Spinal cord (tissue), 10 donors: Measurements from ENCODE around the gene DNAJC18. TPM values are rescaled to one million over a fixed set of nuclear protein-coding genes. Genes with fewer than 3 reads are reported as not detected.
"Not testable (repeated sequence)": the region's sequence is repeated elsewhere in the genome, so short reads cannot be mapped to it uniquely, and the experiment has no call there.

Experiments used
- DNase-seq, 6 donors: peaks; one replicate each; pipeline versions ENCODE4 v3.0.0 to v3.0.0-alpha.2; 2013 to 2015; ENCODE audit warnings: low spot score in 6 of 6, low read depth in 4 of 6
- H3K27ac ChIP-seq: one replicate; pipeline ENCODE4 v1.5.1; 2013; ENCODE audit warnings: low read depth, low read length, control low read depth
- H3K27me3 ChIP-seq: one replicate; pipeline ENCODE4 v1.6.1; 2013; ENCODE audit warnings: low read length; ENCODE audit not compliant: control insufficient read depth, insufficient read depth
- H3K36me3 ChIP-seq: one replicate; pipeline ENCODE4 v1.6.1; 2013; ENCODE audit warnings: low read length; ENCODE audit not compliant: control insufficient read depth, insufficient read depth
- H3K4me1 ChIP-seq: one replicate; pipeline ENCODE4 v1.6.1; 2013; ENCODE audit warnings: low read length; ENCODE audit not compliant: control insufficient read depth, insufficient read depth
- H3K4me3 ChIP-seq: one replicate; pipeline ENCODE4 v1.5.1; 2013; ENCODE audit warnings: low read depth, low read length, control low read depth
- H3K9me3 ChIP-seq: one replicate; pipeline ENCODE4 v1.6.1; 2013; ENCODE audit warnings: low read length; ENCODE audit not compliant: control insufficient read depth, insufficient read depth
- WGBS: methylation state at CpG from one replicate; pipeline ENCODE4 v1.1.5; 2013; ENCODE audit warnings: missing lambda C conversion rate; ENCODE audit not compliant: insufficient coverage; 5-methylcytosine and 5-hydroxymethylcytosine counted together
- polyA plus RNA-seq, 2 donors: library from polyadenylated mRNA; unstranded; fragments of 120-200 nt; gene quantifications; one replicate each; pipeline ENCODE4 v1.2.1, GENCODE V29; 2013; ENCODE audit not compliant: insufficient read length in 2 of 2
- total RNA-seq, 2 donors: library from RNA; depleted of rRNA in 1 of 2; stranded (reverse); fragments of 120-200 nt in 1 of 2; fragments of >200 nt in 1 of 2; gene quantifications; one replicate each; pipeline versions ENCODE4 v1.2.3 to v1.2.4, GENCODE V29; 2013 to 2014
- donor health status: healthy.

DNAJC18 gene
- total and polyA plus RNA-seq, 4 donors = 26.6 to 49.9 (median 39.9) TPM

DNA sequence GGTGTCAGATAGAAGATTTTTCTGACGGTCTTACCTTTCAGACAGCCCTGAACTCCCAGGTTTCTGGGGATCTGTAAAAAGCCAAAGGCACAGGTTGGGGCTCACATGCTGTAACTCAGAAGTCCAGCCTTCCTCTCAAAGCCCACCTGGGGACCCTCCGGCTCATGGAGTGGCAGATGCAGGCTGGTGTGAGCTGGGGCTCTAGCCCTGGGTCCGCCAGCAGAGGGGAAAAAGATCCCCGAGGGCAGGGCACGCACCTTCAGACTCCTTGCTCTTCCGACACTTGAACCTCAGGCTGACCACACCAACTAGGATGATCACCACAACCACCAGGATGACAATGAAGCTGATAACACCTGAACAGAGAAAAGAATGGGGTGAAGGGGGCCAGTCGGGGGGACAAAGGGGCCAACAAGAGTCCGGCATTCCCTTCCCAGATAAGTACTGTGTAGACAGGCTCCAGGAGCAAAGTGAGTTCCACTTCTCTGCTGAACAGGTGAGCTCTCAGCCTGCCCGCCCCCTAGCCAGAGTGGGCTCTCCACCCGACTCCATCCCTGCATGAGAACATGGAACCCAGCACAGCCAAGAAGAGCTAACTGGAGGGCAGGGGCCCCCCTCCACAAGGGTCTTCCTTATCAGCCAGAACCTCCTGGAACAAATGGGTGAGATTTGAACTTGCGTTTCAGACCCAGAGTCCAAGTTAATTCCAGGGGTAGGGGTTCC lies 15.4 kb upstream of the DNAJC18 start:
- no peak for DNase-seq
- H3K27ac ChIP-seq = no peak overlapping the region
- H3K9me3 ChIP-seq = no peaks in the 10 kb centered on the region
- peaks cover 5% of the 10 kb centered on the region for H3K36me3 ChIP-seq
- H3K4me1 ChIP-seq = no peaks in the 10 kb centered on the region
- no peak overlapping the region for H3K4me3 ChIP-seq
- 76% methylated on average over 6 of the region's 11 CpGs for WGBS
- no peaks in the 10 kb centered on the region for H3K27me3 ChIP-seq

DNA sequence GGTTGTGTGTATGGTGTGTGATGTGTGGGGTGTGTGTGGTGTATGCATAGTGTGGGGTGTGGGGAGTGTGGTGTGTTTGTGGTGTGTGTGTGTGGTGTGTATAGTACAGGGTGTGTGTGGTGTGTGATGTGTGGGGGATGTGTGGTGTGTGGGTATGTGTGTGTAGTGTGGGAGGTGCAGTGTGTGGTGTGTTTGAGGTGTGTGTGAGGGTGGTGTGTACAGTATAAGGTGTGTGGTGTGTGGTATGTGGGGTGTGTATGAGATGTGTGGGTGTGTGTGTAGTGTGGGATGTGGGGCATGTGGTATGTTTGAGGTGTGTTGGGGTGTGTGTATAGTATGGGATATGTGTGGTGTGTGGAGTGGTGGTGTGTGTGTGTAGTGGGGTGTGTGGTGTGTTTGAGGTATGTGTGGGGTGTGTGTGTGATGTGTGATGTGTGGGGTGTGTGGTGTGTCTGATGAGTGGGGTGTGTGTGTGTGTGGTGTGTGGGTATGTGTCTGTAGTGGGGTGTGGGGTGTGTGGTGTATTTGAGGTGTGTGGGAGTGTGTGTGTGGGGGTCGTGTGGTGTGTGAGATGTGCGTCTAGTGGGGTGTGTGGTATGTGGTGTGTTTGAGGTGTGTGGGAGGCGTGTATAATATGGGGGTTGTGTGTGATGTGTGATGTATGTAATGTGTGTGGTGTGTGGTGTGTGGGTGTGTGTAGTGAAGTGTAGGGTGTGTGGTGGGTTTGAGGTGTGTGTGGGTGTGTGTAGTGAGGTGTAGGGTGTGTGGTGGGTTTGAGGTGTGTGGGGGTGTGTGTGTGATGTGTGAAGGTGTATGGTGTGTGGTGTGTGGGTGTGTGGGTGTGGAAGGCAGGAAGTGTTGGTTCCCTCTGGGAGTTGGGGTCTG lies 14.6 kb upstream of the DNAJC18 start:
- Histone ChIP-seq H3K4me3 (no peak overlapping the region), H3K27ac (no peak overlapping the region), H3K4me1 (no peaks in the 10 kb centered on the region), H3K9me3 (no peaks in the 10 kb centered on the region), H3K27me3 (no peaks in the 10 kb centered on the region), H3K36me3 (peaks cover 5% of the 10 kb centered on the region)
- DNase-seq = no peak
- 91% methylated on average over 3 of the region's 3 CpGs for WGBS

DNA sequence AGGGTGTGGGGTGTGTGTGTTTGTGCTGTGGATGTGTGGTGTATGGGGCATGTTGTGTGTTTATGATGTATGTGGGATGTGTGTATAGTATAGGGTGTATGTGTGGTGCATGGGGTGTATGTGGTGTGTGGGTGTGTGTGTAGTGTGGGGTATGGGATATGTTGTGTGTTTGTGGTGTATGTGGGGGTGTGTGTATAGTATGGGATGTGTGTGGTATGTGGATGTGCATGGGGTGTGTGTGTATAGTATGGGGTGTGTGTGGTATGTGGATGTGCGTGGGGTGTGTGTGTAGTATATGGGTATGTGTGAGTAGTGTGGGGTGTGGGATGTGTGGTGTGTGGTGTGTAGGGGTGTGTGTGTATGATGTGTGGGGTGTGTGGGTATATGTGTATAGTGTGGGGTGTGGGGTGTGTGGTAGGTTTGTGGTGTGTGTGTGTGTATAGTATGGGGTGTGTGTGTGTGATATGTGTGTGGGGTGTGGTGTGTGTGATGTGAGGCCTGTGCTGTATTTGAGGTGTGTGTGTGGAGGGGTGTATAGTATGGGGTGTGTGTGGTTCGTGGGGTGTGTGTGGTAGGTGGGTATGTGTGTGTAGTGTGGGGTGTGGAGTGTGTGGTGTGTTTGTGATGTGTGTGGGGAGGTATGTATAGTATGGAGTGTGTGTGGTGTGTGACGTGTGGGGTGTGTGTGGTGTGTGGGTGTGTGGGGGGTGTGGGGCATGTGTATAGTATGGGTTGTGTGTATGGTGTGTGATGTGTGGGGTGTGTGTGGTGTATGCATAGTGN lies 12.7 kb upstream of the DNAJC18 start:
- Histone ChIP-seq H3K27me3 (no peaks in the 10 kb centered on the region), H3K9me3 (no peaks in the 10 kb centered on the region), H3K4me3 (no peak overlapping the region), H3K36me3 (peaks cover 5% of the 10 kb centered on the region), H3K4me1 (no peaks in the 10 kb centered on the region), H3K27ac (no peak overlapping the region)
- no peak for DNase-seq
- WGBS = 84% methylated on average over 3 of the region's 3 CpGs

DNA sequence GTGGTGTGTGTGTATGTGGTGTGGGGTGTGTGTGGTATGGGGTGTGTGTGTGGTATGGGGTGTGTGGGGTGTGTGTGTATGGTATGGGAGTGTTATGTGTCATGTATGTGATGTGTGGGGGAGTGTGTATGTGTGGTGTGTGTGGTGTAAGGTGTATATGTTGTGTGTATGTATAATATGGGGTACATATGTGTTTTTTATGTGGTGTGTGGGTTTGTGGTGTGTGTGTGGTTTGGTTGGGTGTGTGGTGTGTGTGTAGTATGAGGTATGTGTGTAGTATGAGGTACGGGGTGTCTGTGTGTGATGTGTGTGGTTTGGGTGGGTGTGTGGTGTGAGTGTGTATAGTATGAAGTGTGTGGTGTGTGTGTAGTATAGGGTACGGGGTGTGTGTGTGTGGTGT lies 11.9 kb upstream of the DNAJC18 start:
- no peak for DNase-seq
- Histone ChIP-seq H3K4me3 (no peak overlapping the region), H3K27me3 (no peaks in the 10 kb centered on the region), H3K4me1 (no peaks in the 10 kb centered on the region), H3K9me3 (no peaks in the 10 kb centered on the region), H3K27ac (no peak overlapping the region), H3K36me3 (peaks cover 5% of the 10 kb centered on the region)
- WGBS = 100% methylated on average over 2 of the region's 2 CpGs

DNA sequence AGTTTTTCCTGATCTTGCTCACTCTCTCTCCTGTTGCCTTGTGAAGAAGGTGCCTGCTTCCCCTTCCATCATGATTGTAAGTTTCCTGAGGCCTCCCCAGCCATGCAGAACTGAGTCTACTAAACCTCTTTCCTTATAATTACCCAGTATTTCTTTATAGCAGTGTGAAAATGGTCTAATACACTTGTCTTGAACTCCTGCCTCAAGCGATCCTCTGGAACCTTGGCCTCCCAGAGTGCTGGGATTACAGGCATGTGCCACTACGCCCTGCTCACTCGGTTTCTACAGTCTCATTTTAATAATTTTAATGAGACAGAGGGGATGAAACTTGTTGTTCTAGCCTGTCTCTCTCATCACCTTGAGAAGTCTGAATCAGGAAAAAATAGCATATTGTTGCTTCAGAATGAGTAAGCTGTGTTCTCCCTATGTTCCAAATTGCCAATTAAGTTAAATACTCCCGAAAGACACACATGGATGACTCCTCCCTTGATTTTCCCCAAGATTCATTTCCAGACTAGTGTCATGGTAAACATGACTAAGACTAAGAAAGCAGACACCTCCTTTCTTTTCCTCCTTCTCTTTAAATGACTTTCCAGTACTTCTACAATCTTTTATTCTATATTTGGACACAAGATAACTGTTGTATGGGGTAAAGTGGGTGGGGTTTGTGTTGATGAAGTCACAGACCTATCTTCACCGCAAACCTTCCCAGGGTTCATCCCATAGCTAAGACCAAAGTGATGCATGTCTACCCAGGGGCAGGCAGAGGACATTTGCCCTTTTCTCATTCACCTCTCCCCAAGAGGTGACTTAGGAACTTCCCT lies 7.8 kb upstream of the DNAJC18 start:
- no peak overlapping the region for H3K4me3 ChIP-seq
- peaks cover 3% of the 10 kb centered on the region for H3K36me3 ChIP-seq
- H3K27ac ChIP-seq = no peak overlapping the region
- no peaks in the 10 kb centered on the region for H3K27me3 ChIP-seq
- H3K4me1 ChIP-seq = no peaks in the 10 kb centered on the region
- DNase-seq = peak in 1 of 6 donors; percentile 49
- H3K9me3 ChIP-seq = no peaks in the 10 kb centered on the region
- WGBS = 89% methylated on average over 3 of the region's 5 CpGs

DNA sequence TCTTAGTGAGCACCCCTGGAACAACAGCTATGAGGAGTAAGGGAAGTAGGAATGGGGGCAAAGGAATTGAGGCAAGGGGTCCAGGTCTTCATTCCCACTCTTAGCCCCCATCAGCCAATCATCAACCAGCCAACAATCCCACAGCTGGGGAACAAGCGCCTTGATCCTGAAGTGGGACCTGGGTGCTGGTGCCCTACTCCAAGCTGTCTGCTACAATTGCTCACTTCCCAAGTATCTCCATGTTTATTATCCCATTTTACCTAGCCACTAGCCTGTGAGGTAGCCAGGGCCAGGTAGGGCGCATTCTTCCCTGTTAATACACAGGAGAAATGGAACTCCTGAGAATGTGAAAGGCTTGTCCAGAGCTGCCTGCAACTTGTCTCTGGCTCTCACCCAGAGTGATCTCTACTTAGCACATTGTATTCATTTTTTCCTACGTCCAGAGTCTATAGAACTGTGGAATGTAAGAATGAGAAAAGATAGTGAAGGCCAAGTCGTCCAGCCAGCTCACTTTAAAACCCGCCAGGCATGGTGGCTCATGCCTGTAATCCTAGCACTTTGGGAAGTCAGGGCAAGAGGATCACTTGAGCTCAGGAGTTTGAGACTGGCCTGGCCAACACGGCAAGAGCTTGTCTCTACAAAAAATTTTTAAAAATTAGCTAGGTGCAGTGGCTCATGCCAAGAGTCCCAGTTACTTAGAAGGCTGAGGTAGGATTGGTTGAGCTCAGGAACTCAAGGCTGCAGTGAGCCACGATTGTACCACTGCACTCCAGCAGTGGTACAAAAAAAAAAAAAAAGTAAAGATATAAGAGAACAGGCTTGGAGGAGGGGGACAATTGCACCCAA lies 6.2 kb upstream of the DNAJC18 start:
- DNase-seq = no peak
- no peak overlapping the region for H3K27ac ChIP-seq
- no peaks in the 10 kb centered on the region for H3K36me3 ChIP-seq
- no peak overlapping the region for H3K4me3 ChIP-seq
- WGBS = 65% methylated on average over 5 of the region's 7 CpGs
- H3K4me1 ChIP-seq = no peaks in the 10 kb centered on the region
- no peaks in the 10 kb centered on the region for H3K27me3 ChIP-seq
- no peaks in the 10 kb centered on the region for H3K9me3 ChIP-seq

DNA sequence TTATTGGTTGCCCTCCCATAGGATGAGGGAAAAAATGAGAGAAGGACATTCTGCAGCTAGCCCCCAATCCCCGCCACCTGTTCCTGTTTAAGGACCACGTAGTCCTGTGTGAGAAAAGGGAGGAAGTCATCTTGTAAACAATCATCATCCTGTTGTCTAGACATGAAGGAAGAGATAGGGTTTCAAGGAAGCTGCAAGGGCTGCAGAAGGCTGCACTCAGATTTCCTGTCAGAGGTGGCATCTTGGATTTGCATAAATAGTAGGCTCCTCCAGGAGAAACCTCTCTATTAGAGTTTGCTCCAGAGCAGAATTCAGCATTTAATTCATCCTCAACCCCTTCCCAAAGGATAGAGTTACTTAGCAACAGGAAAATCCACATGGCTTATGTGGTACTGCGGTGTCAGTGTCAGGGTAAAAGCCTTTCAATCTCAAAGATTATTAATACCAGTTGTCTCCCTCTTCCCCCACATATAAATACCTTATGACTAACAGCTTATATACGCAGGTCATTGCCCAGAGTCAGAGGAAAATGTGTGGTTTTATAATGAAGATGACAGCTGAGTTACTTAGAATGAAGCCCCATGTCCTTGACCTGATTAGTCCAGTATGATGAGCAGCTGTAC lies 4.6 kb upstream of the DNAJC18 start:
- Histone ChIP-seq H3K36me3 (no peaks in the 10 kb centered on the region), H3K27ac (no peak overlapping the region), H3K9me3 (no peaks in the 10 kb centered on the region), H3K4me1 (peaks cover 7% of the 10 kb centered on the region), H3K27me3 (no peaks in the 10 kb centered on the region), H3K4me3 (no peak overlapping the region)
- DNase-seq = peak in 1 of 6 donors; percentile 80
- no CpG with 5 or more reads among the region's 4 CpGs for WGBS

DNA sequence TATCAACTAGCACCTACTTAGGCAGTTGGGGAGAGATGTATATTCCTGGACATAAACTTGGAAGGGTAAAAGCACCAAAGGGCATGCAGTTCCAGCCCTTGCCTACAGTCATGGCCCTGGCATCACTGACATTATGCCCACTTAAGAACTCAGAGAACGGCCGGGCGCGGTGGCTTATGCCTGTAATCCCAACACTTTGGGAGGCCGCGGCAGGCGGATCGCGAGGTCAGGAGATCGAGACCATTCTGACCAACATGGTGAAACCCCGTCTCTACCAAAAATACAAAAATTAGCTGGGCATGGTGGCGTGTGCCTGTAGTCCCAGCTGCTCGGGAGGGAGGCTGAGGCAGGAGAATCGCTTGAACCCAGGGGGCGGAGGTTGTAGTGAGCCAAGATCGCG lies 1.1 kb upstream of the DNAJC18 start:
- H3K36me3 ChIP-seq, H3K9me3 ChIP-seq, H3K4me3 ChIP-seq, H3K27me3 ChIP-seq, H3K27ac ChIP-seq, DNase-seq: not testable (repeated sequence)
- WGBS = 98% methylated on average over 5 of the region's 17 CpGs
- H3K4me1 ChIP-seq = peaks cover 17% of the 10 kb centered on the region
